ENCODE measurements around the gene GRK7. TPM values are rescaled to one million over a fixed set of nuclear protein-coding genes. Genes with fewer than 3 reads are reported as not detected.
"Not testable (repeated sequence)": the region's sequence is repeated elsewhere in the genome, so short reads cannot be mapped to it uniquely, and the experiment has no call there.

GRK7 gene
- total and polyA plus RNA-seq, 2 donors from 2014 or later, result not detected

DNA sequence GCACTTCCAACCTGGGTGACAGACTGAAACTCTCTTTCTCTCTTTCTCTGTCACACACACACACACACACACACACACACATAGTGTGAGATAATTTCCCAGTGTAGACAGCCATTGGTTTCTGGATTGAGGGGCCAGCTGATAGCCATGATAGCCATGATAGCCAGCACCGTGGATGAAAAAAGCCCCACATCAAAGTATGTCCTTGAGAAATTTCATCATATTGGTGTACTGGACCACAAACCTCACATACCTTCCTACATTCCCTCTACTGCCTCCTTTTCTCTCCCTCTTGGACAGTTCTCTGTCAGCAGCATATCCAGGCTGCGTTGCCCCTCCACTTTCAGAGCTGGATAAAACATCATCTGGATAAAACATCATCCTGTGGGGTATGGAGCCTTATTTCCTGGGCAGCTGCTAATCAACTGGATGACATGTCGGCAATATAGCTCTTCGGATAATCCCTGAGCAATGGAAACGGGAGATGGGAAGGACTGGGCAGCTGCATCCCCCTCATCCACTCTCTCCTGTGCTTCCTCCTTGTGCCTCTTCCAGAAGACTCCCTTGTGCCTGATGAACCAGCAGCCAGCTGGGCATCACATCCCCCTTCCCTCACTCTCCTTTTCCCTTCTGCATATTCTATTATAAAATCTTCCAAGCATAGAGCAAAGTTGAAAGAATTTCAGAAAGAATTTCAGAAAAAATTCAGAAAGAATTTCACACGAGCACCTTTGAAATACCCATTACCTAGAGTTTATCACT is 39.3 kb downstream of the GRK7 start:
- TF ChIP-seq, protein P1, sequence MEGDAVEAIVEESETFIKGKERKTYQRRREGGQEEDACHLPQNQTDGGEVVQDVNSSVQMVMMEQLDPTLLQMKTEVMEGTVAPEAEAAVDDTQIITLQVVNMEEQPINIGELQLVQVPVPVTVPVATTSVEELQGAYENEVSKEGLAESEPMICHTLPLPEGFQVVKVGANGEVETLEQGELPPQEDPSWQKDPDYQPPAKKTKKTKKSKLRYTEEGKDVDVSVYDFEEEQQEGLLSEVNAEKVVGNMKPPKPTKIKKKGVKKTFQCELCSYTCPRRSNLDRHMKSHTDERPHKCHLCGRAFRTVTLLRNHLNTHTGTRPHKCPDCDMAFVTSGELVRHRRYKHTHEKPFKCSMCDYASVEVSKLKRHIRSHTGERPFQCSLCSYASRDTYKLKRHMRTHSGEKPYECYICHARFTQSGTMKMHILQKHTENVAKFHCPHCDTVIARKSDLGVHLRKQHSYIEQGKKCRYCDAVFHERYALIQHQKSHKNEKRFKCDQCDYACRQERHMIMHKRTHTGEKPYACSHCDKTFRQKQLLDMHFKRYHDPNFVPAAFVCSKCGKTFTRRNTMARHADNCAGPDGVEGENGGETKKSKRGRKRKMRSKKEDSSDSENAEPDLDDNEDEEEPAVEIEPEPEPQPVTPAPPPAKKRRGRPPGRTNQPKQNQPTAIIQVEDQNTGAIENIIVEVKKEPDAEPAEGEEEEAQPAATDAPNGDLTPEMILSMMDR (IDR thresholded peaks at IDR 0.05; ENCODE audit: borderline replicate concordance, extremely low read depth, insufficient read depth), result no peak
- H3K36me3 ChIP-seq (ENCODE audit: control insufficient read depth in 2 of 3, insufficient read depth in 3 of 3, low read length in 3 of 3), result no peaks in the 10 kb centered on the region
- FAIRE-seq (no peak), DNase-seq (no peak)
- H3K9ac ChIP-seq (ENCODE audit: low read length in 3 of 3), result no peak overlapping the region
- H3K27me3 ChIP-seq (ENCODE audit: control insufficient read depth, insufficient read depth, low read length), result no peaks in the 10 kb centered on the region
- intact Hi-C loops (cut with DNase I), result no loop called here
- no peak overlapping the region for H3K27ac ChIP-seq (ENCODE audit: low read depth in 2 of 2, low read length in 2 of 2)
- H3K4me3 ChIP-seq (ENCODE audit: low read length in 3 of 3), result no peak overlapping the region
- H3K4me1 ChIP-seq (ENCODE audit: control insufficient read depth in 2 of 3, insufficient read depth in 2 of 3, low read depth in 1 of 3, low read length in 3 of 3), result peaks cover 3 to 14% (median 7%) of the 10 kb centered on the region in 3 donors
- peaks cover 0 to 2% (median 0%) of the 10 kb centered on the region in 3 donors for H3K9me3 ChIP-seq (ENCODE audit: control insufficient read depth in 2 of 3, insufficient read depth in 1 of 3, low read length in 3 of 3)

DNA sequence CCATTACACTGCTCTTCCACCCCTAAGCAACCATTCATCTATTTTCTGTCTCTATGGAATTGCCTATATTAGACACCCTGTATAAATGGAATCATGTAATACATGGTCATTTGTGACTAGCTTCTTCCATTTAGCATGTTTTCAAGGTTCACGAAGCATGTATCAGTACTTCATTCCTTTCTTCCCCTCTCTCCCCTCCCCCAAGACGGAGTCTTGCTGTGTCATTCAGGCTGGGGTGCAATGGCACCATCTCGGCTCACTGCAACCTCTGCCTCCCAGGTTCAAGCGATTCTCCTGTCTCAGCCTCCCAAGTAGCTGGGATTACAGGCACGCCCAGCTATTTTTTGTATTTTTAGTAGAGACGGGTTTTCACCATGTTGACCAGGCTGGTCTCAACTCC is 40.3 kb downstream of the GRK7 start:
- H3K36me3 ChIP-seq (ENCODE audit: control insufficient read depth in 2 of 3, insufficient read depth in 3 of 3, low read length in 3 of 3); H3K4me3 ChIP-seq (ENCODE audit: low read length in 3 of 3); intact Hi-C loops (cut with DNase I); H3K27me3 ChIP-seq (ENCODE audit: control insufficient read depth, insufficient read depth, low read length); FAIRE-seq; DNase-seq; H3K27ac ChIP-seq (ENCODE audit: low read depth in 2 of 2, low read length in 2 of 2); H3K9me3 ChIP-seq (ENCODE audit: control insufficient read depth in 2 of 3, insufficient read depth in 1 of 3, low read length in 3 of 3); H3K4me1 ChIP-seq (ENCODE audit: control insufficient read depth in 2 of 3, insufficient read depth in 2 of 3, low read depth in 1 of 3, low read length in 3 of 3); H3K9ac ChIP-seq (ENCODE audit: low read length in 3 of 3): not testable (repeated sequence)

DNA sequence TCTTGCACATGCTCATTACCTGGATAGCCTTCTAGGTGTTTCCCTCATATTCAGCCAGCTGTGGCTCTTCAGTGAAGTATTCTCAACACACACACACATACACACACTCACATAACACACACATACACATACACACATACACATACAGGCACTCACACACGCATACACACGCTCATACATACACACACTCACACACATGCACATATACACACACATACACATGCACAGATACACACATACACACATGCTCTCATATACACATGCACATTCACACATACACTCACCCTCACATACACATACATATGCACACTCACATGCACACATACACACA is 41.2 kb downstream of the GRK7 start:
- Histone ChIP-seq H3K27me3 (ENCODE audit: control insufficient read depth, insufficient read depth, low read length) (no peaks in the 10 kb centered on the region), H3K9me3 (ENCODE audit: control insufficient read depth in 2 of 3, insufficient read depth in 1 of 3, low read length in 3 of 3) (peaks cover 0 to 2% (median 0%) of the 10 kb centered on the region in 3 donors), H3K36me3 (ENCODE audit: control insufficient read depth in 2 of 3, insufficient read depth in 3 of 3, low read length in 3 of 3) (no peaks in the 10 kb centered on the region), H3K27ac (ENCODE audit: low read depth in 2 of 2, low read length in 2 of 2) (no peak overlapping the region), H3K9ac (ENCODE audit: low read length in 3 of 3) (no peak overlapping the region), H3K4me3 (ENCODE audit: low read length in 3 of 3) (no peak overlapping the region), H3K4me1 (ENCODE audit: control insufficient read depth in 2 of 3, insufficient read depth in 2 of 3, low read depth in 1 of 3, low read length in 3 of 3) (no peaks in the 10 kb centered on the region)
- FAIRE-seq, result no peak
- TF ChIP-seq, protein P1 (IDR thresholded peaks at IDR 0.05; ENCODE audit: borderline replicate concordance, extremely low read depth, insufficient read depth), result no peak
- intact Hi-C loops (cut with DNase I), result no loop called here
- no peak for DNase-seq

DNA sequence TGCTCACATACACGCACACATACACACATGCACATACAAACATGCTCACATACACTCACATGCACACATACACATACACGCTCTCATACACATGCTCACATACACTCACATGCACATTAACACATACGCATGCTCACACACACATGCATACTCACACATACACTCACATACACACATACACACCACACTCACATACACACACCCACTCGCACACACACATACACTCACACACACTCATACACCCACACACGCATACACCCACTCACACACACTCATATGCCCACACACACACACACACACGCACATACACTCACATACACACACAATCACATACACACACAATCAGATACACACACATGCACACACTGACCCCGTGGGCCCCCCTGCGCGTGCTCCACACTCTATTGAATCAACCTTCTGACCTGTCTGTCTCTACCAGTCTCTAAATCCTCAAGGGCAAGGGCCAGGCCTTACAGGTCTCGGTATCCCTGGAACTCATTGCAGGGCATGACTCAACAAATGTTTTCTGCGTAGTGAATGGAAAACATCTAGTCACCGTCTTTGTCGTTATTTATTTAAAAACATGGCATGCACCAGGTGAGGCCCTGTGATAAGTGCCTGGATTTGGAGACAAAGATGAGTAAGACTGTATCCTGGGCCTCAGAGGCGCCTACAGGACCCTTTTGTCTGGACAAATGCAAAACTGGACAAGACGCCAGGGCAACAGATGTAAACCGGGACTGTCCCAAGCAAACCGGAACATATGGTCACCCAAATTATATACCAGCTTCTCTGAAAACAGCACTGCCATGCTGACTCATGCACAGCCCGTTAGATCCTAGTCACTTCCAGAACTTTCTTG is 41.8 kb downstream of the GRK7 start:
- Histone ChIP-seq H3K9ac (ENCODE audit: low read length in 3 of 3) (no peak overlapping the region), H3K27me3 (ENCODE audit: control insufficient read depth, insufficient read depth, low read length) (no peaks in the 10 kb centered on the region), H3K36me3 (ENCODE audit: control insufficient read depth in 2 of 3, insufficient read depth in 3 of 3, low read length in 3 of 3) (no peaks in the 10 kb centered on the region), H3K27ac (ENCODE audit: low read depth in 2 of 2, low read length in 2 of 2) (no peak overlapping the region), H3K4me1 (ENCODE audit: control insufficient read depth in 2 of 3, insufficient read depth in 2 of 3, low read depth in 1 of 3, low read length in 3 of 3) (no peaks in the 10 kb centered on the region), H3K9me3 (ENCODE audit: control insufficient read depth in 2 of 3, insufficient read depth in 1 of 3, low read length in 3 of 3) (peaks cover 0 to under 1% (median 0%) of the 10 kb centered on the region in 3 donors), H3K4me3 (ENCODE audit: low read length in 3 of 3) (no peak overlapping the region)
- DNase-seq (no peak), FAIRE-seq (no peak)
- TF ChIP-seq, protein P1 (IDR thresholded peaks at IDR 0.05; ENCODE audit: borderline replicate concordance, extremely low read depth, insufficient read depth), result no peak
- intact Hi-C loops (cut with DNase I), result no loop called here
